SK-N-MC (cell line): Measurements from ENCODE around the gene FLRT1.
A peak's percentile ranks its signal among the peaks of the same experiment; 100 is the strongest.

Experiments
- EZH2 ChIP-seq: fragments of 200-600 bp; sonication (generic); IDR thresholded peaks from one replicate; pipeline ENCODE4 v1.6.1; 2017; ENCODE audit warnings: antibody characterized with exemption
- FOXP2 ChIP-seq: optimal IDR thresholded peaks from 2 replicates; pipeline ENCODE3; 2011; ENCODE audit warnings: mild to moderate bottlenecking, moderate library complexity; ENCODE audit not compliant: insufficient read depth; ENCODE audit errors: extremely low read length, control extremely low read depth
- POLR2AphosphoS5 ChIP-seq: IDR thresholded peaks from 2 replicates; pipeline ENCODE4 v1.6.1; 2012; ENCODE audit warnings: mild to moderate bottlenecking, low read depth, low read length, borderline replicate concordance

- TF ChIP-seq EZH2: no peak
- no peak for TF ChIP-seq POLR2AphosphoS5
- peak; percentile 25 for TF ChIP-seq FOXP2
Observed at GRCh38 chr11:64073542-64073941, 37.8 kb downstream of the FLRT1 start.
